ENCODE measurements around the gene TXNDC5.

The TXNDC5 gene

GRCh38 chr6:7910654-7911344 is at the start of gene TXNDC5:
Gene TXNDC5, minus strand, starts transcription at chr6:7910788. Its CDS starts 12 bp downstream, at chr6:7910776.
- DNase-seq = no peak

GRCh38 chr6:7960141-7960540 is 49.6 kb upstream of the TXNDC5 start:
- no peak for DNase-seq

GRCh38 chr6:7959453-7959852 is 48.9 kb upstream of the TXNDC5 start:
- no peak for DNase-seq

- DNase-seq = no peak
These were observed 47.9 kb upstream of the TXNDC5 start for GRCh38 chr6:7958464-7958863.

- no peak for DNase-seq
These were observed 45.7 kb upstream of the TXNDC5 start for GRCh38 chr6:7956257-7956656.

GRCh38 chr6:7954477-7955200 is 44.1 kb upstream of the TXNDC5 start:
- no peak for DNase-seq

GRCh38 chr6:7953753-7954152 is 43.2 kb upstream of the TXNDC5 start:
- DNase-seq = no peak

- no peak for DNase-seq
These were observed 29.3 kb upstream of the TXNDC5 start for GRCh38 chr6:7939864-7940228.

GRCh38 chr6:7939184-7939863 is 28.7 kb upstream of the TXNDC5 start:
- DNase-seq = no peak

GRCh38 chr6:7938562-7939183 is 28.1 kb upstream of the TXNDC5 start:
- DNase-seq = no peak

GRCh38 chr6:7933794-7934193 is 23.2 kb upstream of the TXNDC5 start:
- no peak for DNase-seq

GRCh38 chr6:7932625-7933024 is 22.0 kb upstream of the TXNDC5 start:
- no peak for DNase-seq

- no peak for DNase-seq
These were observed 14.3 kb upstream of the TXNDC5 start for GRCh38 chr6:7924867-7925266.

GRCh38 chr6:7922596-7922995 is 12.0 kb upstream of the TXNDC5 start:
- no peak for DNase-seq

- no peak for DNase-seq
These were observed 11.1 kb upstream of the TXNDC5 start for GRCh38 chr6:7921632-7922092.

- no peak for DNase-seq
These were observed 10.5 kb upstream of the TXNDC5 start for GRCh38 chr6:7921046-7921445.

GRCh38 chr6:7920425-7920824 is 9.8 kb upstream of the TXNDC5 start:
- no peak for DNase-seq

GRCh38 chr6:7919871-7920270 is 9.3 kb upstream of the TXNDC5 start:
- DNase-seq = no peak

GRCh38 chr6:7918403-7918802 is 7.8 kb upstream of the TXNDC5 start:
- no peak for DNase-seq

GRCh38 chr6:7917729-7918128 is 7.1 kb upstream of the TXNDC5 start:
- no peak for DNase-seq

- DNase-seq = no peak
These were observed 6.4 kb upstream of the TXNDC5 start for GRCh38 chr6:7916959-7917358.

- no peak for DNase-seq
These were observed 4.6 kb upstream of the TXNDC5 start for GRCh38 chr6:7914991-7915789.

- no peak for DNase-seq
These were observed 3.7 kb upstream of the TXNDC5 start for GRCh38 chr6:7914311-7914710.
